Ammon's horn (tissue), 1 donor: ENCODE results near the gene NCOA3.
"Not testable (repeated sequence)": the region's sequence is repeated elsewhere in the genome, so short reads cannot be mapped to it uniquely, and the experiment has no call there.

ENCODE experiments used
- DNase-seq: peaks from one replicate; pipeline ENCODE4 v3.0.0-alpha.2; 2016; ENCODE audit warnings: low spot score

Gene NCOA3

GRCh38 chr20:47500554-47500953 lies 1.1 kb upstream of the NCOA3 start:
- no peak for DNase-seq

GRCh38 chr20:47501116-47501481 lies 588 bp upstream of the NCOA3 start:
- no peak for DNase-seq

GRCh38 chr20:47502271-47503239 lies 868 bp downstream of the NCOA3 start:
- peak; percentile 25 for DNase-seq

DNA sequence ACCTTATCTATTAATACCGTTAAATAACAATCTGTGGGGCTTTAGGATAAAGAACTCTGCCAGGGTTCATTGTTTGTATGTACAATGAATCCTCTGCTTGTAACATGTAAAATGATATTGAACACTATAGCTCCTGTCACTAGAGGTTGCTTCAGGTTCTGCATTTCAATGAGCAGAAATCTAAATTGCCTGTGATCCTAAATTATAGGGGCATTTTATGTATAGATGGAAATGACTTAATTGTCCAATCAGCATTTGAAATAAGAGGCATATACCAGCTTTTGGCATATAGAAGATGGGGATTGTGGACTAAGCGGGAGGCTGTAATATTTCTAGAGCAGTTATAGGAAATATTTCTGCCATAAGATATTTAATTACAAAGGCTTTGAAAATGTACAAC lies 2.0 kb downstream of the NCOA3 start:
- no peak for DNase-seq

DNA sequence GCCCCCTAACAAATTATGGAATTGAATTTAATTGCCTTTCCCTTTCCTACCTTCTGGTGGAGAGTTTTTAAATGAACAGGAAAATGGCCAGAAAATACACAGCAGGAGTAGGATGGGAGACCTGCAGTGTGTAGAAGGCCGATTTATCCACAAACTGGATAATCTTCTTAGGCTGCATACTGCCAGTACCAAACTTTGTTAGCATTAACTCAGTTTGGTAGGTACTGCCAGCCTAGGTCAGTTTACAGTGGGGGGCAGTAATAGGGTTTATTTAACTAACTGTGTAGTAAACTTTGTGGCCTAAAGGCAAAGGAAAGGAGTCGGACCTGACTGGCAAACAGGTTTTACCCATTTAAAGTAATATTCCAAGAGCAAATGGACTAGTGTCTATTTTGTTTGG lies 4.6 kb downstream of the NCOA3 start:
- no peak for DNase-seq

GRCh38 chr20:47506850-47507249 lies 5.2 kb downstream of the NCOA3 start:
- no peak for DNase-seq

GRCh38 chr20:47507275-47507981 lies 5.7 kb downstream of the NCOA3 start:
- DNase-seq: not testable (repeated sequence)

- DNase-seq: no peak
These were observed 6.6 kb downstream of the NCOA3 start for GRCh38 chr20:47508278-47508677.

DNA sequence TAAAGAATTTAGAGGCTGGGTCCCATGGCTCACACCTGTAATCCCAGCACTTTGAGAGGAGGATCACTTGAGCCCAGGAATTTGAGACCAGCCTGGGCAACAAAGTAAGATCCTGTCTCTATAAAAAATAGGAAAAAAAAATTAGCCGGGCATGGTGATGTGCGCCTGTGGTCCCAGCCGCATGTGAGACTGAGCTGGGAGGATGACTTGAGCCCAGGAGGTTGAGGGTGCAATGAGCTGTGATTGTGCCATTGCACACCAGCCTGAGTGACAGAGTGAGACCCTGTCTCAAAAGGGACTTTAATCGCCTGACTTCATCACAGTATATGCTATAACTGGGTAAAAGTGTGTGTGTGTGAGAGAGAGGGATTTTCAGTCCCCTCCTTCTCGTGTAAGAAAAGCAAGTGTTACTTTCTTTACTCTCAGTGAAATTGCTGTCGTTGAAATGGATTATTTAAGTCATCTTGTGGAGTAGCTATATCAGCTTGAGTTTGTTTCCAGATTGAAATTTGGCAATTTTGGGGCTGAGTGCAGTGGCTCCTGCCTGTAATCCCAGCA lies 7.5 kb downstream of the NCOA3 start:
- no peak for DNase-seq

DNA sequence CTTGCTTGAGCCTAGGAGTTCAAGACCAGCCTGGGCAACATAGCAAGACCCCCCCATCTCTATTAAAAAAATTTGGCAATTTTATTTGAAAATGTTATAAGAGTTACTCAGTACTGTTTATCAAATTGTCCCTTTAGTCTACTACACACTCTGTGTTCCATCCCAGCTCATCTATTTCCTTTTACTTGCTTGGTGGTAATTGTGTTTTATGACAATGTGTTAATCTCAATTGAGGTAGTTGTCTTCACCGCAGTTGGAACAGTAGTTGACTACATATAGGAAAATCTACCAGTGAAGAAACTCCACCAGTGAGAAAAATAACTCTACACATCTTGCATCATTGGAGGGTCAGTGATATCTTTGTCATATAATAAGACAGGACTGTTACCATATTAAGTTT lies 8.0 kb downstream of the NCOA3 start:
- DNase-seq: no peak

- DNase-seq: no peak
These were observed 14.2 kb downstream of the NCOA3 start for GRCh38 chr20:47515843-47516242.

- no peak for DNase-seq
These were observed 19.5 kb downstream of the NCOA3 start for GRCh38 chr20:47521059-47521808.

GRCh38 chr20:47524015-47524784 lies 22.5 kb downstream of the NCOA3 start:
- DNase-seq: no peak

- no peak for DNase-seq
These were observed 25.5 kb downstream of the NCOA3 start for GRCh38 chr20:47527004-47527800.

GRCh38 chr20:47529840-47530239 lies 28.2 kb downstream of the NCOA3 start:
- DNase-seq: no peak

DNA sequence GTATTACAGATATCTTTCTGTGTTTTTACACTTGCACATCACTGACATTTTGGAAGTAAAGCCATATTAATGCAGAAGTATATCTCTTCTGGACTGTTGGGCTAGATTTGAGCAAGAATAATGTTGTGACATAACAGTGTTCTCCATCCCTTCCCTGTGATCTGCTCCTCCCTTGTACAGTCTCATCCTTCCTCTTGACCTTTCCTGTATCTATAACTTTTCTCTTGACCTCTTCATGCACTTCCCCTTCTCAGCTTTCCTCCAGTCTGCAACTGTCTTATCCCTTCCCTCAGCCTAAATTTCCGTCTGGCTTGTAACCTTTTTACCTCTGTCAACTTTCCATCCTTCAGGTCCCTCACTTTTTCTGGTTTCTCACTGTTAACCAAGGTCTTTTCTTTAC lies 29.8 kb downstream of the NCOA3 start:
- no peak for DNase-seq

- no peak for DNase-seq
These were observed 30.3 kb downstream of the NCOA3 start for GRCh38 chr20:47532002-47532401.

DNA sequence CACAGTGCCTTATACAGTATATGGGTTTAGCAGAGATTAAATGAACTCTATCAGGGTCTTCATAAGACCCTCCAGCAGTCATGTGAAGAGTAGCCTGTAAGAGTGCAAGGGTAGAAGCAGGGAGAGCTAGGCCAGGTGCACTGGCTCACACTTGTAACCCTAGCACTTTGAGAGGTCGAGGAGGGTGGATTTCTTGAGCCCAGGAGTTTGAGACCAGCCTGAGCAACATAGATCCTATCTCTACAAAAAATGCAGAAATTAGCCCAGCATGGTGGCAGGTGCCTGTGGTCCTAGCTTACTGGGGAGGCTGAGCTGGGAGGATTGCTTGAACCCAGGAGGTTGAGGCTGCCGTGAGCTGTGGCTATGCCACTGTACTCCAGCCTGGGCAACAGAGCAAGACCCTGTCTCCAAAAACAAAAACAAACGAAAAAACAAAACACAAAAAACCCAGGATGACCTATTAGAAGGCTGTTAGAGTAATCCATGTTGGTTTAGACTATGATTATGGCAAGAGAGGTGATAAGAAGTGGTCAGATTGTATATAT lies 31.9 kb downstream of the NCOA3 start:
- DNase-seq: no peak

DNA sequence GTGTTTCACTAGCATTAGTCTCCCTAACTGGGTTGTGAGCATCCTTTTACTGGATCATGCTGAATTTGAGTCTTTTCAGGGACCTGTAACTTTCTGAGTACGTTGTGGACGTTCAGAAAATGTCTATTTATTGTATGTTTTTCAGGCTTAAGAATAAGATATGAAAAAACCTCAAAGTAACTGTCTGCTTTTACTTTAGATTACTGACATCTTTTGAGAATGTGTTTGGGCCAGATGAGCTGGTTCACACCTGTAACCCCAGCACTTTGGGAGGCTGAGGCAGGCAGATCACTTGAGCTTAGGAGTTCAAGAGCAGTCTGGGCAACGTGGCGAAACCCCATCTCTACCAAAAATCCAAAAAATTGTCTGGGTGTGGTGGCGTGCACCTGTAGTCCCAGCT lies 32.7 kb downstream of the NCOA3 start:
- DNase-seq: no peak

DNA sequence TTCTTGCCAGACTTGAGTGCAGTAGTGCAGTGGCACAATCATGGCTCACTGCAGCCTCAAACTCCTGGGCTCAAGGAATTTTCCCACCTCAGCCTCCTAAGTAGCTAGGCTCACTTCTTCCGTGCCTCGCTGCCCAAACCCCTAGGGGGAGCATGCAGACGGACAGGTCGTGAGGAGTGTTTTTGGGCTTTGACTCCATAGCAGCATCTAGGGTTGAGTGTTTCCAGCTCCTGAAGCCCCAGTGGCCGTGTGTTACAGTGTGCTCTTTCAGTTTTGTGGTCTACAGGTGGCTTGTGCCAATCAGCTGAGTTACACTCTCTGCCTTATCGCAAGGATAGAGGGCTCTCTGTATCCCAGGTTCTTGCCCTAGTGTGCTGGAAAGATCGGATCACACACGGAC lies 33.4 kb downstream of the NCOA3 start:
- DNase-seq: no peak
